Endothelial cell of umbilical vein (primary cell): Measurements from ENCODE around the gene YTHDF2. TPM values are rescaled to one million over a fixed set of nuclear protein-coding genes. Genes with fewer than 3 reads are reported as not detected.

ENCODE experiments used
- BruUV-seq: library from RNA; stranded (reverse); fragments of 400-500 nt; replicated peaks from 2 replicates; lab custom pipeline; 2021; lab: Mats Ljungman, UMichigan
- CTCF ChIA-PET: fragments of 300-600, 350-600 bp; sonication (Branson Sonifier 250); formaldehyde crosslinking; loops from one replicate; lab custom pipeline; 2021; ENCODE audit warnings: antibody characterized with exemption, inconsistent platforms; lab: Charles Lee
- POLR2A ChIA-PET: fragments of 300-600, 350-600 bp; sonication (Branson Sonifier 250); formaldehyde crosslinking; loops from one replicate; lab custom pipeline; 2021; ENCODE audit warnings: antibody characterized with exemption, inconsistent platforms; lab: Charles Lee
- DNase-seq: peaks from one replicate; pipeline ENCODE4 v3.0.0-alpha.2; 2011; ENCODE audit warnings: low read depth, low spot score
- FAIRE-seq: peaks from 2 replicates; lab custom pipeline; 2011; peaks lifted over from hg19 to GRCh38; lab: Jason Lieb, UNC
- H2AFZ ChIP-seq: 2 replicates; pipeline ENCODE4 v1.6.0; 2012; ENCODE audit warnings: low read depth, low read length, control low read depth, inconsistent platforms
- H3K27ac ChIP-seq: 2 replicates; pipeline ENCODE4 v1.5.1; 2011; ENCODE audit warnings: low read depth, mild to moderate bottlenecking, control low read depth, low read length, moderate library complexity; ENCODE audit not compliant: insufficient read depth
- H3K27me3 ChIP-seq, 2 experiments: 2 replicates each; pipeline versions ENCODE4 v1.6.0 to v1.6.1; 2011; ENCODE audit warnings: low read length in 2 of 2, mixed read lengths in 1 of 2; ENCODE audit not compliant: control insufficient read depth in 2 of 2, insufficient read depth in 2 of 2
- H3K36me3 ChIP-seq, 2 experiments: 2 replicates in 1 of 2; 3 replicates in 1 of 2; pipeline ENCODE4 v1.5.1; 2011; ENCODE audit warnings: low read length in 2 of 2, mild to moderate bottlenecking in 1 of 2, moderate library complexity in 1 of 2; ENCODE audit not compliant: control insufficient read depth in 2 of 2, insufficient read depth in 2 of 2; ENCODE audit errors: extremely low read depth in 1 of 2
- H3K4me1 ChIP-seq: 3 replicates; pipeline ENCODE4 v1.5.1; 2011; ENCODE audit warnings: mild to moderate bottlenecking, low read length; ENCODE audit not compliant: control insufficient read depth, insufficient read depth; ENCODE audit errors: extremely low read depth
- H3K4me2 ChIP-seq: 2 replicates; pipeline ENCODE4 v1.6.1; 2011; ENCODE audit warnings: low read length, control low read depth, mixed read lengths; ENCODE audit not compliant: insufficient read depth
- H3K4me3 ChIP-seq, 3 experiments: fragments of 200-600 bp in 1 of 3; sonication (generic), shearing (Covaris generic) in 1 of 3; replicated peaks in 1 of 3; 2 replicates each; pipeline ENCODE4 v1.5.1; 2011 to 2016; ENCODE audit warnings: control low read depth in 3 of 3, low read length in 3 of 3, mild to moderate bottlenecking in 2 of 3, inconsistent platforms in 1 of 3, low read depth in 1 of 3, moderate library complexity in 1 of 3; ENCODE audit not compliant: insufficient read depth in 1 of 3
- H3K79me2 ChIP-seq: 2 replicates; pipeline ENCODE4 v1.6.0; 2012; ENCODE audit warnings: low read length, inconsistent platforms; ENCODE audit not compliant: control insufficient read depth, insufficient read depth
- H3K9ac ChIP-seq: replicated peaks from 2 replicates; pipeline ENCODE3; 2011; ENCODE audit warnings: low read length, control low read depth; ENCODE audit not compliant: insufficient read depth; ENCODE audit errors: extremely low read depth
- H3K9me1 ChIP-seq: replicated peaks from 3 replicates; pipeline ENCODE4 v1.6.0; 2011; ENCODE audit warnings: mild to moderate bottlenecking, low read length; ENCODE audit not compliant: control insufficient read depth, insufficient read depth; ENCODE audit errors: extremely low read depth
- H3K9me3 ChIP-seq: replicated peaks from 2 replicates; pipeline ENCODE4 v1.5.1; 2012; ENCODE audit warnings: low read length, inconsistent platforms; ENCODE audit not compliant: control insufficient read depth, insufficient read depth
- H4K20me1 ChIP-seq: replicated peaks from 2 replicates; pipeline ENCODE3; 2011; ENCODE audit warnings: mild to moderate bottlenecking, low read length; ENCODE audit not compliant: control insufficient read depth, insufficient read depth; ENCODE audit errors: extremely low read depth
- EZH2 ChIP-seq: IDR thresholded peaks from 2 replicates; pipeline ENCODE4 v1.6.1; 2012; ENCODE audit warnings: borderline replicate concordance, low read depth, mild to moderate bottlenecking, moderate library complexity, low read length, inconsistent platforms; ENCODE audit not compliant: severe bottlenecking
- FOS ChIP-seq: IDR thresholded peaks from 2 replicates; pipeline ENCODE4 v1.6.1; 2011; ENCODE audit warnings: mild to moderate bottlenecking, low read length, moderate library complexity, borderline replicate concordance; ENCODE audit not compliant: insufficient read depth
- GATA2 ChIP-seq: IDR thresholded peaks from 2 replicates; pipeline ENCODE4 v1.7.0; 2011; ENCODE audit warnings: low read depth, mild to moderate bottlenecking, moderate library complexity, mixed read lengths, low read length; ENCODE audit not compliant: insufficient read length, insufficient read depth
- JUN ChIP-seq: IDR thresholded peaks from 2 replicates; pipeline ENCODE4 v1.6.1; 2011; ENCODE audit warnings: borderline replicate concordance, low read depth; ENCODE audit not compliant: insufficient read length, insufficient read depth
- MYC ChIP-seq: IDR thresholded peaks from one replicate; pipeline ENCODE4 v1.6.1; 2011; ENCODE audit warnings: mild to moderate bottlenecking, low read depth, low read length
- POLR2A ChIP-seq: IDR thresholded peaks from 2 replicates; pipeline ENCODE4 v1.6.1; 2012; ENCODE audit warnings: low read depth, mild to moderate bottlenecking, control low read depth, low read length
- POLR2AphosphoS5 ChIP-seq: IDR thresholded peaks from 2 replicates; pipeline ENCODE4 v1.6.1; 2012; ENCODE audit warnings: low read depth, mild to moderate bottlenecking, control low read depth, low read length, moderate library complexity; ENCODE audit not compliant: insufficient read depth
- dilution Hi-C: fragments of 300-500 bp; cut with MboI; formaldehyde crosslinking; loops from one replicate; pipeline ENCODE4 v1.15.0; 2019; ENCODE audit warnings: low sequenced_read_pairs; ENCODE audit not compliant: extremely low pct_ligation_motif_present
- intact Hi-C: fragments of 100-400 bp; cut with micrococcal nuclease; formaldehyde crosslinking; loops from one replicate; pipeline ENCODE4 v1.10.0; 2022
- polyA plus RNA-seq, 4 experiments: library from polyadenylated mRNA; depleted of rRNA in 3 of 4; stranded (reverse) in 3 of 4; unstranded in 1 of 4; fragments of >200 nt; gene quantifications; 2 replicates each; pipeline versions ENCODE4 v1.2.1 to v1.2.3, GENCODE V29; 2011 to 2012; ENCODE audit warnings: missing spikeins in 1 of 4
- total RNA-seq: library from RNA; stranded (reverse); gene quantifications from 2 replicates; pipeline ENCODE4 v1.2.3, GENCODE V29; 2021
- TF ChIP-seq, protein P1 (sequence below), 2 donors: IDR thresholded peaks; 1 replicate in 1 of 2; 2 replicates in 1 of 2; pipeline ENCODE4 v1.5.1; 2011; ENCODE audit warnings: low read length in 2 of 2, mild to moderate bottlenecking in 2 of 2, moderate library complexity in 2 of 2, control low read depth in 1 of 2, inconsistent platforms in 1 of 2, low read depth in 1 of 2; ENCODE audit not compliant: insufficient read depth in 1 of 2; ENCODE audit errors: extremely low read depth in 1 of 2
- TF ChIP-seq, protein P2 (sequence below): IDR thresholded peaks from 2 replicates; pipeline ENCODE4 v1.6.1; 2011; ENCODE audit not compliant: insufficient read depth, insufficient read length

Gene YTHDF2
- total and polyA plus RNA-seq, 2 donors (not counting 3 experiments of a cell fraction or from before 2014, with no cell fraction given): 72.4 to 105 TPM

DNA sequence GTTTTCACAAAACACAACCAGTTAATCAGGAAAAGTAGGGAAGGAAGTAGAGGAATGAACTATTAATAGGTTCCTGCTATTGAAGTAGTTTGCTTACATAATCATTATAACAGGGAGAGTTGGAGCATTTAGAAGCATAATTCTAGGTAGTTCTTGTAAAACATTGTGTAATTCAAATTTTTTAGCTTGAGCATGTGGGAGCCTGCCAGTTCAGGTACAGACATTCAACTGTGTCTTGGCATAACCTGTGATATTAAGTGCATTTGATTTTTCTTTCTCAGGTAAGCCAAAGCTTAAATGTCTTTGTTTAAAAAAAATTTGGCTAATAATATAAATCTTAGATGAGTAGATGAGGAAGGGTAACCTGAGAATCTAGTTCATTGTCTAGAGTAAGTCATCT, 3.4 kb downstream of the YTHDF2 start:
- Histone ChIP-seq H3K9me1 (no peaks in the 10 kb centered on the region), H3K4me1 (peaks cover 43% of the 10 kb centered on the region), H4K20me1 (peaks cover 2% of the 10 kb centered on the region), H2AFZ (no peak overlapping the region), H3K27ac (no peak overlapping the region), H3K36me3 (peaks cover 23 to 24% of the 10 kb centered on the region in 2 experiments), H3K79me2 (peaks cover 84% of the 10 kb centered on the region), H3K4me2 (peak overlapping the region; percentile 63), H3K9ac (no peak overlapping the region), H3K27me3 (no peaks in the 10 kb centered on the region), H3K9me3 (no peaks in the 10 kb centered on the region), H3K4me3 (peak overlapping the region in 1 of 3 experiments; percentile 23)
- intact Hi-C loops (no loop called here), dilution Hi-C loops (no loop called here)
- no peak for TF ChIP-seq FOS
- no peak for TF ChIP-seq MYC
- TF ChIP-seq, protein P1, sequence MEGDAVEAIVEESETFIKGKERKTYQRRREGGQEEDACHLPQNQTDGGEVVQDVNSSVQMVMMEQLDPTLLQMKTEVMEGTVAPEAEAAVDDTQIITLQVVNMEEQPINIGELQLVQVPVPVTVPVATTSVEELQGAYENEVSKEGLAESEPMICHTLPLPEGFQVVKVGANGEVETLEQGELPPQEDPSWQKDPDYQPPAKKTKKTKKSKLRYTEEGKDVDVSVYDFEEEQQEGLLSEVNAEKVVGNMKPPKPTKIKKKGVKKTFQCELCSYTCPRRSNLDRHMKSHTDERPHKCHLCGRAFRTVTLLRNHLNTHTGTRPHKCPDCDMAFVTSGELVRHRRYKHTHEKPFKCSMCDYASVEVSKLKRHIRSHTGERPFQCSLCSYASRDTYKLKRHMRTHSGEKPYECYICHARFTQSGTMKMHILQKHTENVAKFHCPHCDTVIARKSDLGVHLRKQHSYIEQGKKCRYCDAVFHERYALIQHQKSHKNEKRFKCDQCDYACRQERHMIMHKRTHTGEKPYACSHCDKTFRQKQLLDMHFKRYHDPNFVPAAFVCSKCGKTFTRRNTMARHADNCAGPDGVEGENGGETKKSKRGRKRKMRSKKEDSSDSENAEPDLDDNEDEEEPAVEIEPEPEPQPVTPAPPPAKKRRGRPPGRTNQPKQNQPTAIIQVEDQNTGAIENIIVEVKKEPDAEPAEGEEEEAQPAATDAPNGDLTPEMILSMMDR (IDR thresholded peaks at IDR 0.05; ENCODE audit: extremely low read depth in 1 of 2, insufficient read depth in 1 of 2, low read depth in 1 of 2, low read length in 2 of 2): no peak
- TF ChIP-seq POLR2A: no peak
- TF ChIP-seq POLR2AphosphoS5: no peak
- no peak for TF ChIP-seq EZH2
- TF ChIP-seq, protein P2, sequence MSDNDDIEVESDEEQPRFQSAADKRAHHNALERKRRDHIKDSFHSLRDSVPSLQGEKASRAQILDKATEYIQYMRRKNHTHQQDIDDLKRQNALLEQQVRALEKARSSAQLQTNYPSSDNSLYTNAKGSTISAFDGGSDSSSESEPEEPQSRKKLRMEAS: no peak
- no peak for TF ChIP-seq JUN
- no peak for TF ChIP-seq GATA2
- ChIA-PET POLR2A (no interaction called here), CTCF (no interaction called here)
- FAIRE-seq: peak; percentile 4
- no peak for DNase-seq
- BruUV-seq: no TSS peak
